ENCODE data around the gene NQO2.

DNA sequence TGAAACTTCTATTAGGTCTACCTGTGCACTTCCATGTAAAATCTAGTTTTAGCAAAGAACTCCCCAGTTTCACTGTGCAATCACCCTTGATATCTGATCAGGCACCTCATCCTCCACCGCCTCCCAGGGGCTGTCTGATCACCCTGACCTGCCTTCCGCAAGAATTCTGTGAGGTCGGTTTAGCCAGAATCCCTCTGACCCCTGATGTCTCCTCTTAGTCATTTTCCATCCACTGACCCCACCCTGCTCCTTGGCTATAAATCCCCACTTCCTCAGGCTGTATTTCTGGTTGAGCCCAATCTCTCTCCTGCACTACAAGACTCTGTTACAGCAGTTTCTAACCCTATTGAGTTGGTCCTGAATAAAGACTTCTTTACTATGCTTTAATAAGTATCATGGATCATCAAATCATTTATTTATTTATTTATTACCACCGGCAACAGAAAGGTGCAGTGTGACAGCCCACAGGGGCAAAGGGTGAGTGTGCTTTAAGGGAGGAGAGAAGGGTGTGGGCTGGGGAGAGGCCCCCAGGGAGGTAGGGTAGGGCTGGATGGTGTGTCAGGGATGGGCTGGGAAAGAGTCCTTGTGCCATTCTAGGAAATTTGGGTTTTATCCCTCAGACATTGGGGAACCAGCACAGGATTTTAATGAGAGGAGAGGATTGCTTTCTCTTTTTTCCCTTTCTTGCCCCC, 17.1 kb upstream of the NQO2 start:
- TF ChIP-seq, protein P1, sequence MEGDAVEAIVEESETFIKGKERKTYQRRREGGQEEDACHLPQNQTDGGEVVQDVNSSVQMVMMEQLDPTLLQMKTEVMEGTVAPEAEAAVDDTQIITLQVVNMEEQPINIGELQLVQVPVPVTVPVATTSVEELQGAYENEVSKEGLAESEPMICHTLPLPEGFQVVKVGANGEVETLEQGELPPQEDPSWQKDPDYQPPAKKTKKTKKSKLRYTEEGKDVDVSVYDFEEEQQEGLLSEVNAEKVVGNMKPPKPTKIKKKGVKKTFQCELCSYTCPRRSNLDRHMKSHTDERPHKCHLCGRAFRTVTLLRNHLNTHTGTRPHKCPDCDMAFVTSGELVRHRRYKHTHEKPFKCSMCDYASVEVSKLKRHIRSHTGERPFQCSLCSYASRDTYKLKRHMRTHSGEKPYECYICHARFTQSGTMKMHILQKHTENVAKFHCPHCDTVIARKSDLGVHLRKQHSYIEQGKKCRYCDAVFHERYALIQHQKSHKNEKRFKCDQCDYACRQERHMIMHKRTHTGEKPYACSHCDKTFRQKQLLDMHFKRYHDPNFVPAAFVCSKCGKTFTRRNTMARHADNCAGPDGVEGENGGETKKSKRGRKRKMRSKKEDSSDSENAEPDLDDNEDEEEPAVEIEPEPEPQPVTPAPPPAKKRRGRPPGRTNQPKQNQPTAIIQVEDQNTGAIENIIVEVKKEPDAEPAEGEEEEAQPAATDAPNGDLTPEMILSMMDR (IDR thresholded peaks at IDR 0.05; ENCODE audit: low read depth, low read length) = no peak
- TF ChIP-seq POLR2A (IDR thresholded peaks at IDR 0.05; ENCODE audit: extremely low read depth, insufficient read length) = no peak
- no peak for TF ChIP-seq MYC (IDR thresholded peaks at IDR 0.05; ENCODE audit: low read depth, low read length)
